ACC112 (cell line): ENCODE data around the gene RHCE.
"Not testable (repeated sequence)": the region's sequence is repeated elsewhere in the genome, so short reads cannot be mapped to it uniquely, and the experiment has no call there.

Experiments
- H2AFZ ChIP-seq: fragments of 200-600 bp; sonication (generic); one replicate; pipeline ENCODE4 v1.6.0; 2017; ENCODE audit warnings: antibody characterized with exemption, low read length; ENCODE audit not compliant: unreplicated experiment
- H3K27ac ChIP-seq: fragments of 200-600 bp; sonication (generic); 2 replicates; pipeline ENCODE4 v1.5.1; 2014; ENCODE audit warnings: low read depth, mild to moderate bottlenecking, antibody characterized with exemption, low read length, moderate library complexity
- H3K27me3 ChIP-seq: fragments of 200-600 bp; sonication (generic); 2 replicates; pipeline ENCODE4 v1.6.1; 2014; ENCODE audit warnings: mild to moderate bottlenecking, antibody characterized with exemption, low read length, moderate library complexity, mixed read lengths; ENCODE audit not compliant: insufficient read depth
- H3K36me3 ChIP-seq: fragments of 200-600 bp; sonication (generic); 2 replicates; pipeline ENCODE4 v1.6.1; 2016; ENCODE audit warnings: mild to moderate bottlenecking, antibody characterized with exemption, low read length, moderate library complexity, mixed read lengths; ENCODE audit not compliant: insufficient read depth
- H3K4me1 ChIP-seq: fragments of 200-600 bp; sonication (generic); one replicate; pipeline ENCODE4 v1.6.1; 2016; ENCODE audit warnings: low read length, mixed read lengths; ENCODE audit not compliant: insufficient read depth, unreplicated experiment, control insufficient read depth
- H3K4me3 ChIP-seq: fragments of 200-600 bp; sonication (generic); 2 replicates; pipeline ENCODE4 v1.5.1; 2014; ENCODE audit warnings: mild to moderate bottlenecking, low read depth, low read length
- H3K79me2 ChIP-seq: fragments of 200-600 bp; sonication (generic); one replicate; pipeline ENCODE4 v1.6.0; 2016; ENCODE audit warnings: low read length; ENCODE audit not compliant: control insufficient read depth, unreplicated experiment, insufficient read depth

RHCE gene

DNA sequence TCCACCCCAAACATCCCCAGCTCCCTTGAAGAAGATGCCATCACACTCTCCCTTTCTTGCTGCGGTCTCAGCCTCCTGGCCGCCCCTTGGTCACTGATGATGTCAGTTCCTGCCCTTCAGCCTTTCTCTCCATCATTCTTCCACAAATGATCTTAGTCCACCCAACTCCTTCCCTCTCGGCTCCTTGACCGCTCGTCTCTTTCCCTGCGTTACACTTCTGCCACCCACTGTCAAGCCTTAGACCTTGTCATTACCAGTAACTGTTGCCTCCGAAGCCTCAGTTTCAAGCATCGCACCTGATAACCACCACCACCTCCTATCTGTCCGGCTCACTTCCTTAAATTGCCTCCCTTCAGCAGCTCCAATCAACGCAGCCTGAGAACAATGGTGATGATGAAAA lies 23.1 kb downstream of the RHCE start:
- H3K27ac ChIP-seq, H3K4me3 ChIP-seq, H2AFZ ChIP-seq, H3K27me3 ChIP-seq, H3K79me2 ChIP-seq, H3K4me1 ChIP-seq, H3K36me3 ChIP-seq: not testable (repeated sequence)

DNA sequence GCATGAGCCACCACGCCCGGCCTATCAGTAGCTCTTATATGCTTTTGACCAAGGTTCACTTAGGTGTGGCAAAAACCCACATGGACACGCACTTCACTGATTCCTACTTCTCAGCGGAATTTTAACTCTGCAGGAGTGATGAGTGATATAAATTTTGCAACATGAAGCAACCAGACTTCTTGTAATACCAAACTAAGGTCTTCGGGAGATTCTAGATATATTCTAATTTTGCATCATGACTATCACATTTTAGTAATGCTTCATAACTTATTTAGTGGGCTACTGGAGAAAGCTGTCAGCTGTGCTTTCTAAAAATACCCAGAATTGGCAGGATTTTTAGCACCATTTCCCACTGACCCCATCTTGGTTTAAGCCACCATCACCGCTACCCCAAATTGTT lies 27.8 kb downstream of the RHCE start:
- H3K79me2 ChIP-seq, result no peaks in the 10 kb centered on the region
- H3K4me1 ChIP-seq, result no peaks in the 10 kb centered on the region
- no peak overlapping the region for H2AFZ ChIP-seq
- H3K4me3 ChIP-seq, result no peak overlapping the region
- H3K36me3 ChIP-seq, result no peaks in the 10 kb centered on the region
- H3K27ac ChIP-seq, result no peak overlapping the region
- H3K27me3 ChIP-seq, result no peaks in the 10 kb centered on the region

DNA sequence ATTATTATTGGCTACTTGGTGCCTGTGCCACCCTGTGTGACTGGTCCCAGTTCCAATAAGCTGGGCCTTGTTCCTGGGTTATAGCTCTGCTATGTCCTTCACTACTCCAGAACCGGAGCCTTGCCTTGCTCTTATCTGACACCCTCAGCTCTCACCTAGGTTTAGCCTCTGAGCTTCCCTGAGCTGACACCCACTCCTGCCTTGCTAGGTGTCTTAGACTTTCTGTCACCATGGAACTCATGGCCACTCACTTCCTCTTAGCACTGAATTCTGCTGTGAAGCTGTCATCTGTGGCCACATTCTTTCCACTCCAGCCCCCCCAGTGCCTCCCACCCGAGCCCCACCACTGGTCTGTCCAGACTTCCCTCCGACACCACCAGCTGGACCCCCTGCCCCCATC lies 30.9 kb downstream of the RHCE start:
- H2AFZ ChIP-seq, H3K27me3 ChIP-seq, H3K79me2 ChIP-seq, H3K4me3 ChIP-seq, H3K36me3 ChIP-seq, H3K4me1 ChIP-seq, H3K27ac ChIP-seq: not testable (repeated sequence)

DNA sequence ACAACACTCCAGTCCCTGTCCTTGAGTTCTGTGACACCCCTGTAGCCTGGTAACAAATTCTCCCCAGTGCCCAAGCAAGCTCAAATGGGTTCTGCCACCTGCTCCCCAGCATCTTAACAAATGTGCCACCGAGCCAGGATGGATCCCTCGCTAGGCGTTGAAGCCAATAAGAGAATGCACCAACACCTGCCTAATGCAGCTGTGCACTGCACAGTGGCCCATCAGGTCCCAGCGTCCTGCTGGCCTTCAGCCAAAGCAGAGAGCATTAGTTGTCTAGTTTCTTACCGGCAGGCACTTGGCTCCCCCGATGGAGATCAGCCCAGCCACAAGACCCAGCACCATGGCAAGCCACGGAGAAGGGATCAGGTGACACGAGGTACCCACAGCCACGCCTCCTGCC lies 31.9 kb downstream of the RHCE start:
- not testable (repeated sequence) for H3K36me3 ChIP-seq, H3K4me1 ChIP-seq, H3K27me3 ChIP-seq, H2AFZ ChIP-seq, H3K4me3 ChIP-seq, H3K27ac ChIP-seq, H3K79me2 ChIP-seq

DNA sequence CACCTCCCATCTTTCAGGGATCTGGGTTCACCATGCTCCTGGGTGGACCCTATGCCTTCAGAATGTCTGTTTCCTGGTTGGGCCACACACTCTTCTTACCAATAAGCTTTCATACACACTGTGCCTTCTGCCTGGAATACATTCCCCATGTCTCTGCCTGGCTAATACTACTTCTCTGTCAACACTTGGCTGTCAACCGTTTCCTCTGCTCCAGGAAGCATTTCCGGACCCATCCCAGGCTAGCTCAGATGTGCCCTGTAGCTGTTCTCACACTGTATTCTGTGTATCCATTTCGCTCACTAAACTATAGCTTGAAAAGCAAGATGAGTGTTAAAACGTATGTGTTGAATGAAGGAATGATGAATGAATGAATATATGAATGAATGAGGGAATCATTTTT lies 33.5 kb downstream of the RHCE start:
- not testable (repeated sequence) for H3K79me2 ChIP-seq

DNA sequence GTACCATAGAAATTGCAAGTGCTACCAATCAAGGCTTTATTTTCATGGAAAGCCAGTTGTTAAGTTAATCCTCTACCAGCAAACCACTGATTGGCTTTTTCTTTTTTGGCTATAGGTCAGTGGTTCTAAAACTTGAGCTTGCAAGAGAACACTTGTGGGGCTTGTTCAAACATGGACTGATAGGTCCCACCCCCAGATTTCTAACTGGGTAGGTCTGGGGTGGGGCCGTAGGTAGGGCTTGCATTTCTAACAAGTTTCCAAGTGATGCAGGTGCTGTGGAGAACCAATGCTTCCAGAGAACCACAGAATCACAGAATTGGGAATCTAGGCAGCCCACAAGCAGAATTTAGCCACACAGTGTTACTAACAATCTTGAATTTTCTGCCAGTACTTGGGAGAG lies 36.8 kb downstream of the RHCE start:
- H3K27ac ChIP-seq, result peak overlapping the region; percentile 62; the same call in 1 of the 2 replicates
- not testable (repeated sequence) for H3K27me3 ChIP-seq, H2AFZ ChIP-seq, H3K4me3 ChIP-seq, H3K79me2 ChIP-seq, H3K36me3 ChIP-seq, H3K4me1 ChIP-seq

More for the DNA sequence above, 33.5 kb downstream of the RHCE start:
- H3K36me3 ChIP-seq, H3K4me3 ChIP-seq, H3K27me3 ChIP-seq, H3K27ac ChIP-seq, H2AFZ ChIP-seq, H3K4me1 ChIP-seq: not testable (repeated sequence)

DNA sequence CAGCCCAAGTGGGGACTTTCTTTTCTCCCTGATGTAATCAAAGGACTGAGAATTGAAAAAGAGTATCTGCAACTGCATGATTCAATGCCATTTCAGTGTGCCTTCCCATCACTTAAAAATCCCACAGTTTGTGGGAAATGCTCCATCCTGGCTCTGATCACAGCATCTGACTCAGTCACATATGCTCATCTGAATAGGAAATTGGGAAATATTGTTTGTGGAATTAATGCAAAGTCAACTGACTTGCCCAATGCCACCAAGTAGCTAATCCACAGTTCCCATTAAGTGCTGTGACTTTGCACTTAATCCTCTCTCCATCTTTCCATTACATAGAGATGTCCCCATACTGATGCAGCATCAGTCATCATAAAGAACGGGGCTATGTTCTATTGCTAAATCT lies 37.5 kb downstream of the RHCE start:
- H3K4me3 ChIP-seq, H3K36me3 ChIP-seq, H2AFZ ChIP-seq, H3K27me3 ChIP-seq, H3K79me2 ChIP-seq, H3K4me1 ChIP-seq: not testable (repeated sequence)
- peak overlapping the region; percentile 80 for H3K27ac ChIP-seq

DNA sequence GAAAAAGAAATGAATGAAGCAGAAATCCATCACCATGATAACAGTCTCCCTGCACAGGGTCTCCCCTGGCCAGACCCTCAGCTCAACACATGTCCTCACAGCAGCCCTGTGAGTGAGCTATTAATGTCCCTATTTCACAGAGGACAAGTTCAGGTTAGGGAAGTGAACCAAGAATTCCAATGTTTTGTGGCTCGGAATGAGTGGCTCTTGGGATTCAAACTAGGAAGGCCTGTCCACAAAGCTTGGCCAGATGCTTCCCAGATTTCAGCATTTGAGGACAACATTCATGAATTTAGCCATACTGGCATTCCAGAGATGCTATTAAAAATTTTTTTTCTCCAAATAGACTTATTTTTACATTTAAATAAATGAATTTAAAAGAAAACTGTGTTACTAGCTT lies 38.1 kb downstream of the RHCE start:
- peak overlapping the region; percentile 80 for H3K27ac ChIP-seq

DNA sequence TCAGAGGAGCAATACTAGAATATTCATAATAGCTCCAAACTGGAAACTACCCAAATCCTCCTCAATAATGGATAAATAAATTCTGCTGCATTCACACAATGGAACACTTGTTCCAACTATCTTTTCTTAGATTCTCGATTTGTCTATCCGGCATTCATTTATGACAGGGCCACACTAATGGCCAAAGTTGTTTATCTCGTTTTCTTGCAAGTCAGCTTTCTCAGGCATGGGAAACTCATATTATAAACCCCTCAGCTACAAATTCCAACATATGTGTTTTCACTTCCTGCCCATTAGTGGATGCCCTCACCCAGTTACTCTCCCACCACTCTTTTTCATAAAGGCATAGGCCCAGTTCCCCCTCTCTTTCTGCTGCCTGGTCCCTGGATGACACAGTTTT lies 42.3 kb downstream of the RHCE start:
- H3K27me3 ChIP-seq, H3K4me1 ChIP-seq, H3K79me2 ChIP-seq, H3K4me3 ChIP-seq, H3K27ac ChIP-seq, H2AFZ ChIP-seq, H3K36me3 ChIP-seq: not testable (repeated sequence)

More for the DNA sequence above, 38.1 kb downstream of the RHCE start:
- H2AFZ ChIP-seq, H3K79me2 ChIP-seq, H3K36me3 ChIP-seq, H3K4me3 ChIP-seq, H3K27me3 ChIP-seq, H3K4me1 ChIP-seq: not testable (repeated sequence)

DNA sequence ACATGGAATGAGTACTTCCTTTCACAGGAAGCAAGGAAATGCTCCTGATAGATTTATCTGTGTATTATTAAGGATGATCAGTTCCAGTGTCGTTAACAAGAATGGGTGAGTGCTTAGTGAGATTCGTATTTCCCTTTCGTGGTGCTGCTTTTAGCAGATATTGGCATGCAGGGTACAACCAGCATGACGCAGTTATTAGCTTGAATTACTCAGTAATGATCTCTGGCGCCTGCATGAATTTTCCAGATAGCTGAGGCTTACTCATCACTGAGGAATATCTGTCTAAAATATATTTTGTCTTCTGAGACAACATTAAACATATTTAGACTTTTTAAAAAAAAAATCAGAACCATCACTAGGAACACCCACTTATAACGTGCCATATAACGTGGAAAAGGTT lies 48.9 kb downstream of the RHCE start:
- not testable (repeated sequence) for H3K36me3 ChIP-seq, H3K4me1 ChIP-seq, H3K27me3 ChIP-seq, H2AFZ ChIP-seq, H3K79me2 ChIP-seq
- peak overlapping the region; percentile 90 for H3K27ac ChIP-seq
- H3K4me3 ChIP-seq, result peak overlapping the region; percentile 2; the same call in 1 of the 2 replicates

DNA sequence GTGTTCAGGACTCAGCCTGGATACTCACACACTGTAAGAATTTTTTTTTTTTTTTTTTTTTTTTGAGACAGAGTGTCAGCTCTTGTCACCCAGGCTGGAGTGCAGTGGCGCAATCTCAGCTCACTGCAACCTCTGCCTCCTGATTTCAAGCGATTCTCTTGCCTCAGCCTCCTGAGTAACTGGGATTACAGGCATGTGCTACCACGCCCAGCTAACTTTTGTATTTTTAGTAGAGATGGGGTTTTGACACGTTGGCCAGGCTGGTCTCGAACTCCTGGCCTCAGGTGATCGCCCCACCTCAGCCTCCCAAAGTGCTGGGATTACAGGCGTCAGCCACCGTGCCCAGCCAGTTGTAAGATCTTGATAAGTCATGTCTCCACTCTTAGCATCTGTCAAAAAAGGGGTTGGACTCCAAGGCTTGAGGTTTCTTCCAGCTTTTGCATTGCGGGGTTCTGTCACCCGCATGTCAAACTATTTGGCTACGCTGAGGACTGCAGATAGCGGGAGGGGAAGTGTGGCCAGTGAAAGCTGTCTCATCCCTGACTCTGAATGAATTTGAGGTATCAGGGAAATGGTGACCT lies 50.8 kb downstream of the RHCE start:
- not testable (repeated sequence) for H2AFZ ChIP-seq, H3K36me3 ChIP-seq
- H3K27ac ChIP-seq, result 0 out of 2 replicates have a peak overlapping the region, but pooled peaks have one; percentile 6

More for the DNA sequence above, 50.8 kb downstream of the RHCE start:
- H3K4me1 ChIP-seq, H3K4me3 ChIP-seq, H3K27me3 ChIP-seq, H3K79me2 ChIP-seq: not testable (repeated sequence)
